ENCODE data around the gene AUP1. TPM values are rescaled to one million over a fixed set of nuclear protein-coding genes. Genes with fewer than 3 reads are reported as not detected.

Gene AUP1
- total RNA-seq, 2 donors from 2014 or later = 76.3 to 88.9 TPM

GRCh38 chr2:74575320-74575719, 45.8 kb upstream of the AUP1 start:
- no peaks in the 10 kb centered on the region for H3K9me3 ChIP-seq (ENCODE audit: control insufficient read depth, low read length)
- H3K9me3 Mint-ChIP-seq = no peaks in the 10 kb centered on the region
- no peak overlapping the region for H3K27ac Mint-ChIP-seq
- H3K36me3 ChIP-seq (ENCODE audit: control insufficient read depth, insufficient read depth, low read length) = no peaks in the 10 kb centered on the region
- WGBS, 2 experiments (ENCODE audit: insufficient coverage in 1 of 2, insufficient read length in 1 of 2) = 91 to 100% methylated on average over 4 of the region's 4 CpGs
- DNase-seq = no peak
- no peaks in the 10 kb centered on the region for H3K4me1 Mint-ChIP-seq
- H3K27me3 Mint-ChIP-seq (ENCODE audit: insufficient read depth) = peaks cover 10% of the 10 kb centered on the region
- no peaks in the 10 kb centered on the region for H3K36me3 Mint-ChIP-seq (ENCODE audit: low read depth)
- no peak overlapping the region for H3K4me3 ChIP-seq (ENCODE audit: low read length)
- H3K27ac ChIP-seq (ENCODE audit: low read depth, low read length) = no peak overlapping the region
- H3K9ac ChIP-seq (ENCODE audit: extremely low read depth, low read length, poor library complexity, severe bottlenecking) = no peak overlapping the region
- peaks cover 45% of the 10 kb centered on the region for H3K27me3 ChIP-seq (ENCODE audit: control insufficient read depth, insufficient read depth, low read length, poor library complexity, severe bottlenecking)
- TF ChIP-seq, protein P1, sequence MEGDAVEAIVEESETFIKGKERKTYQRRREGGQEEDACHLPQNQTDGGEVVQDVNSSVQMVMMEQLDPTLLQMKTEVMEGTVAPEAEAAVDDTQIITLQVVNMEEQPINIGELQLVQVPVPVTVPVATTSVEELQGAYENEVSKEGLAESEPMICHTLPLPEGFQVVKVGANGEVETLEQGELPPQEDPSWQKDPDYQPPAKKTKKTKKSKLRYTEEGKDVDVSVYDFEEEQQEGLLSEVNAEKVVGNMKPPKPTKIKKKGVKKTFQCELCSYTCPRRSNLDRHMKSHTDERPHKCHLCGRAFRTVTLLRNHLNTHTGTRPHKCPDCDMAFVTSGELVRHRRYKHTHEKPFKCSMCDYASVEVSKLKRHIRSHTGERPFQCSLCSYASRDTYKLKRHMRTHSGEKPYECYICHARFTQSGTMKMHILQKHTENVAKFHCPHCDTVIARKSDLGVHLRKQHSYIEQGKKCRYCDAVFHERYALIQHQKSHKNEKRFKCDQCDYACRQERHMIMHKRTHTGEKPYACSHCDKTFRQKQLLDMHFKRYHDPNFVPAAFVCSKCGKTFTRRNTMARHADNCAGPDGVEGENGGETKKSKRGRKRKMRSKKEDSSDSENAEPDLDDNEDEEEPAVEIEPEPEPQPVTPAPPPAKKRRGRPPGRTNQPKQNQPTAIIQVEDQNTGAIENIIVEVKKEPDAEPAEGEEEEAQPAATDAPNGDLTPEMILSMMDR (conservative IDR thresholded peaks at IDR 0.05) = no peak
- no peaks in the 10 kb centered on the region for H3K4me1 ChIP-seq (ENCODE audit: control insufficient read depth, insufficient read depth, low read length)
- no peak overlapping the region for H3K4me3 Mint-ChIP-seq

DNA sequence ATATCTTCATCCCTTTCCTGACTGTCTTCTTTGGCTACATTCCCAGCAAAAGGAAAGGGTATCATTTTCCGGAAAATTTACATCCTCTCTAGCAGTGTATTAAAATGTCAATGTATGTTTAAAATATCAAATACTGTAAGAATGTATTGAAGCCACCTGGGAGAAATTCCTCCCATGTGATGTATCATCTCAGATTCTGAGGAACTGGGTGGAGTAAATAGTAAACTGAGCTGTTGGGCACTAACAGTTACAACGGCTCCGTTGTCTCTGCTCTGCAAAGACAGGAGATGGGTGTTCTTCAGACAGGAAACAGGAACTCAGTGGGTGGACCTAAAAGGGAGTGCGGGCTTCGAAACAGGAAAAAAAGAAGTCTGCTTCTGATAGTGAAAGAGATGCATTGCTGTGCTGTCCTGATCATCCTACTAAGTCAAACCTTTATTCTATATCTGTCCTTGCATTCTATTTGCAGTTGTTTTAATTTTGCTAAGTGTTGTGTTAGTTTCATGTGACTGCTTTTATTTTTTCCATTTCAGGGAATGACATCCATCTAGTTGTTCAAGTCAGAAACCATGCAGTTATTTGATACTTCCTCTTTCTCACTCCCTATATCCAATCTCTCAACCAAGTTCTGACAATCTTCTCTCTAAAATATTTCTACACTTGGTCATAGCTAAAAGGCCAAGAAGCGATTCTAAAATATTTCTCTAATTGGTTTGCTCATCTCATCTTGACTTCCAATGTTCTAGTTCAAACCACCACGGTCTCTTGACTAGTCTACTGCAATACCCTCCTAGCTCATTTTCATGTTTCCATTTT, 44.4 kb upstream of the AUP1 start:
- no peaks in the 10 kb centered on the region for H3K9me3 ChIP-seq (ENCODE audit: control insufficient read depth, low read length)
- Mint-ChIP-seq H3K4me1 (no peaks in the 10 kb centered on the region), H3K36me3 (ENCODE audit: low read depth) (no peaks in the 10 kb centered on the region), H3K27me3 (ENCODE audit: insufficient read depth) (peaks cover 10% of the 10 kb centered on the region), H3K27ac (no peak overlapping the region), H3K9me3 (no peaks in the 10 kb centered on the region), H3K4me3 (no peak overlapping the region)
- 88 to 95% methylated on average over 4 to 6 of the region's 7 CpGs for WGBS, 2 experiments (ENCODE audit: insufficient coverage in 1 of 2, insufficient read length in 1 of 2)
- no peak for DNase-seq
- no peak overlapping the region for H3K9ac ChIP-seq (ENCODE audit: extremely low read depth, low read length, poor library complexity, severe bottlenecking)
- H3K4me1 ChIP-seq (ENCODE audit: control insufficient read depth, insufficient read depth, low read length) = no peaks in the 10 kb centered on the region
- no peaks in the 10 kb centered on the region for H3K36me3 ChIP-seq (ENCODE audit: control insufficient read depth, insufficient read depth, low read length)
- TF ChIP-seq, protein P1 (conservative IDR thresholded peaks at IDR 0.05) = no peak
- H3K4me3 ChIP-seq (ENCODE audit: low read length) = no peak overlapping the region
- H3K27ac ChIP-seq (ENCODE audit: low read depth, low read length) = no peak overlapping the region
- peaks cover 40% of the 10 kb centered on the region for H3K27me3 ChIP-seq (ENCODE audit: control insufficient read depth, insufficient read depth, low read length, poor library complexity, severe bottlenecking)

- Histone ChIP-seq H3K36me3 (ENCODE audit: control insufficient read depth, insufficient read depth, low read length) (no peaks in the 10 kb centered on the region), H3K4me3 (ENCODE audit: low read length) (no peak overlapping the region), H3K9ac (ENCODE audit: extremely low read depth, low read length, poor library complexity, severe bottlenecking) (no peak overlapping the region), H3K4me1 (ENCODE audit: control insufficient read depth, insufficient read depth, low read length) (no peaks in the 10 kb centered on the region), H3K27ac (ENCODE audit: low read depth, low read length) (no peak overlapping the region), H3K27me3 (ENCODE audit: control insufficient read depth, insufficient read depth, low read length, poor library complexity, severe bottlenecking) (peaks cover 50% of the 10 kb centered on the region), H3K9me3 (ENCODE audit: control insufficient read depth, low read length) (no peaks in the 10 kb centered on the region)
- peaks cover 13% of the 10 kb centered on the region for H3K27me3 Mint-ChIP-seq (ENCODE audit: insufficient read depth)
- H3K9me3 Mint-ChIP-seq = no peaks in the 10 kb centered on the region
- no peak overlapping the region for H3K27ac Mint-ChIP-seq
- H3K4me3 Mint-ChIP-seq = no peak overlapping the region
- no peaks in the 10 kb centered on the region for H3K36me3 Mint-ChIP-seq (ENCODE audit: low read depth)
- WGBS, 2 experiments (ENCODE audit: insufficient coverage in 1 of 2, insufficient read length in 1 of 2) = 78 to 84% methylated on average over 3 of the region's 3 CpGs
- H3K4me1 Mint-ChIP-seq = no peaks in the 10 kb centered on the region
- peak; percentile 73 for DNase-seq
- TF ChIP-seq, protein P1 (conservative IDR thresholded peaks at IDR 0.05) = peak; percentile 68
Measured at GRCh38 chr2:74572178-74572925, 42.8 kb upstream of the AUP1 start.

Measured in endodermal cell (in vitro differentiated cells).